Stimulated activated CD4-positive, alpha-beta T cell treated with anti-CD3 and anti-CD28 coated beads, Interleukin-2, amount 100 ng/mL, for 4 hours (primary cell): ENCODE results near the gene C11orf58.

ENCODE experiments used
- DNase-seq: peaks from one replicate; pipeline ENCODE4 v3.0.0-alpha.2; 2020; ENCODE audit warnings: low read depth

Gene C11orf58

DNA sequence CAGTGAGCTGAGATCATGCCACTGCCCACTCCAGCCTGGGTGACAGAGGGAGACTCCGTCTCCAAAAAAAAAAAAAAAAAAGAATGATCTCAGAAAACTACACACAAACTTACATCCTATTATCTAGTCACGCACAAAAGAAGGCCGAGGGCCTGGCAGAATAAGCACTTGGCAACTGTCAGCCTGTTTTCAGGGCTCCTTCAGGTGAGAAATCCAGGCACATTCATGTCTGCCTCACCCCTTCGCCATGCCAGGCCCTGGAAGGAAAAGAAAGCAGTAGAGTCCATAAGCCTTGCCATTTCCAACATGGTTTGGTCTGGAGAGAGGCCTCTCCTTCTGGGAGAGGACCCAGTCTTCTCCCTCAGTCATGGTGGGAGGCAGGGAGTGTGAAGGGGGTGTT lies 30.9 kb downstream of the C11orf58 start:
- no peak for DNase-seq

DNA sequence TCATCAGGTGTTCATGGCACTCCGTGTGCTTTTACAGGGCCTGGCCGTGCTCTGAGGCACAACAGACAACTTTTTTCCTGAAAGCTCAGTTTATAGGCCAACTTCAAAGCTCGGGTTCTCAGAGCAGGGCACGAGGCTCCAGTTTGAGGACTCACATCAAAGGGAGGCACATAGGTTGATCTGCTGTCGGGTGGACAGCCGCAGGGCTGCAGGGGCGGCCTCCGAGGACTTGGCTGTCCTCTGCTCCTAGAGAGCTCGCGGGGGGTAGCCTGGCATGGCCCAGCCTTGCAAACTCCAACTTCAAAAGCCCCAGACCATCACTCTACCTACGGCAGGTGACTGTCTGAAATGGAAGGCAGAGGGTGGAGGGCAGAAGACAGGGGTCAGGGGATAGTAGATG lies 31.6 kb downstream of the C11orf58 start:
- DNase-seq: no peak

DNA sequence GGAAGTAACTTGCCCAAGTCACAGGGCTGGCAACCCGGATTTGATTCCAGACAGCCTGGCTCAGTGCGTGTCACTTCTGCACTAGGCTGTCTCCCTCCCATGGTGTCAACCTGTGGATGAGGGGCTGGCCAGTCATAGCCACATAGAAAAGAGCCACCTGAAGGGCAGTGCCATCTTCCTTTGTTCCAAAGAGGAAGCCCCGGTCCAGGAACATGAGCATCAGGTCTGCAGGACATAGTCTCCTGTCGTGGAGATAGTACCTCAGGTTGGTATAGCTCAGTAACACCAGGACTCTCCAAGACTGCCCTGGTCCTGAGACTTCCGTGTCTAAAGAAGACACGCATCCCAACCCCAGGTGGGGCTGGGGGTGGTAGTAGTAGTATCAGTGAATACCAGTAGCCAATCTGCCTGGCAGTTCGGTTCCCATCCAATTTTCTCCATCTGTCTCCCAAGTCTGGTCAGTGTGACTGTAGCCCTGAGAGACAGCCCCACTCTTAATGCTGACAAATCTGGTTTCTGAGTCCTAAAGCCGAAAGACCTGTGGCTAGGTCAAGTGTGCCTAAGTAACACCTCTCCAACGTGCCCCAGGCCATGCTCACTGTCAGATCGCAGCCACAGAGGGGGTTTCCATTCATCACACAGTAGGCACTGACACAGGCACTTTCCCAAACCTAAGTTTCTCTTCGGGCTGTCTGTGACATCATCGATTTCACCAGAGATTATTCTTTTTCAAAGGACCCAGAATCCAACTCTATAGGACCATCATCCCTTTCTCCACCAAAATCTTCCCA lies 33.1 kb downstream of the C11orf58 start:
- no peak for DNase-seq

DNA sequence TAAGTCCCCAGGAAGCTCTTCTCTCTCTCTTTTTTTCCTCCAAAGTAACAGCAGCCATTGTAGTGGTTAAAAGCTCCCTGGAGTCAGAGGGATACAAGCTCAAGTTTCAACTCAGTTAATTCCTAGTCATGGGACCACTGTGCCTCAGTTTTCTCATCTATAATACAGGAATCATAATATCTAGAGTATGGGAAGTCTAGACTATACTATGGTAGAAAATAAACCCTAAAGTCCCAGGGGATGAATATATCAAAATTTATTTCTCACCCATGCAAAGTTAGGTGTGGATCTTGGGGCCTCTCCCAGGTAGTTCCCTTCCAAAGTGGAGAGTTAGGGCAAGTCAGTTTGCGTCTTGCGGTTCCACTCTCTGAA lies 33.7 kb downstream of the C11orf58 start:
- no peak for DNase-seq

DNA sequence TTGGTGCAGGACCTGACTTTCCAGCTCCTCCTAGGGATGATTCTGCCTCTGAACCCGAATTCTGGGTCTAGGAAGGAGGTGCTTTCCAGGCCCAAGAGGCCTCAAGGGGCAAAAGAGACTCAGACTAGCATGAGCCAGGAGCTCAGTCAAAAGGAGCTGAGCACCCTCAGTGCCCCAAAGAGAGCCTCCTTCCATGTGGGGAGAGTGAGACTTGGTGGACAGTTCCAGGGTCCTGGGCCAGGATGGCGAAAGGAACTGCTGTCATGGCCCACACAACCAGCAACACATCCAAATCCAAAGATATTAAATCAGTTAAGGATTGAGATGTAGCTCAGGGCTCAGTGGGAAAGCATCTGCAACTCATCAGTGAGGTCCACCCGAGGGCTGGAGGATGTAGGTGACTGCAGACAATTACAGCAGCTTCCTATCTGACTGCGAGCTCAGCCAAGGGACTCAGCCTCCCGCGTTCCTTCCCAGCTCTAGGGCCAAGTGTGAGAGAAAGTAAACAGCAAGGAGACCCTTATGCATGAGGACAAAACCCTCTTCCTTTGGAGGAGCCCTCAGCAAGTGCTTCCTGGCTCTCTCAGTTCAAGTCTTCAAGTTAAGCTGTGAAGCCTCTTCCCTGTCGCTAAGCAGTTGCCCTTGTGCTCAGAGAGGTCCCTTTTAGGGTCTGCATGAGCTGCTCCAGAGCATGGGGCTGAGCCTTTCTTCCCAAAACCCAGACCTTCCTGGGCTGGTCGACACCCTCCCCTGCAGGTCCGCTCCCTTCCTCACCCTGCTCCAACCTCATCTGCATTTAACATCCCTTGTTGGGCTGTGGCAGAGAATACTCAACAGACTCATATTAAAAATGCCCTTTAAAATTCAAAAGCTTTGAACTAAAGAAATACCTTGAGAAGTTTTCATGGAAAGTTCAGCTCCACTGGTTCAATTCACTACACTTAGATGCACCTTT lies 35.8 kb downstream of the C11orf58 start:
- no peak for DNase-seq

DNA sequence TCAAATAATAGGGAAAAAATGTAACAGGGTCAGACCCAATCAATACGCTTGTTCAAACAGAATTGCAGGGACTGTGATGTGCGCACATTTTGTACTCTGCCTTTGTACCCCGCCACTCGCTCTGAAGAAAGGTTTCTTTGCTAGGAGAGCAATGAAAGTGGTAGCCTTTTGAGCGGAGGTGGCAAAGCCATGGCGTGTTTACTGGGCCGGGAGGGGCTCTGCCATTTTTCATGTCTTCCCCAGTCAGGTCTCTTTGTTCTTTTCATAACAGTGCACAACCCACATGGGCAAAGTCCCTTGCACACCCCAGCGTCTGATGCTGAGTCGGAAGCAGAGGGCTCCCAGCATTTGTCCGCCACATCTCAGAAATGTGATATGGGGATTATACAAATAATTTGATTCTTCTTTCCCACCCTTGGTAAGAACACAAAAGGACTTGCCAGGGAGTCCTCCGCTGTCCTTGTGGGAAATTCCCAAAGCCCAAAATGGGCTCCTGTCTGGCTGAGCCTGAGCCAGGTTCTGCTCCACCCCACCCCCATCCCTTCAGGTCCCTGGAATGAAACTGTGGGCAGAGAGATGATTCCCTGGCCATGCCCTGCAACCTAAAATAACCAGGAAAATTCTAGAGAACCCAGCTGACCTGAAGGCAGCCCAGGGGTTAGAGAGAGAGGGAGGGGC lies 36.6 kb downstream of the C11orf58 start:
- no peak for DNase-seq

DNA sequence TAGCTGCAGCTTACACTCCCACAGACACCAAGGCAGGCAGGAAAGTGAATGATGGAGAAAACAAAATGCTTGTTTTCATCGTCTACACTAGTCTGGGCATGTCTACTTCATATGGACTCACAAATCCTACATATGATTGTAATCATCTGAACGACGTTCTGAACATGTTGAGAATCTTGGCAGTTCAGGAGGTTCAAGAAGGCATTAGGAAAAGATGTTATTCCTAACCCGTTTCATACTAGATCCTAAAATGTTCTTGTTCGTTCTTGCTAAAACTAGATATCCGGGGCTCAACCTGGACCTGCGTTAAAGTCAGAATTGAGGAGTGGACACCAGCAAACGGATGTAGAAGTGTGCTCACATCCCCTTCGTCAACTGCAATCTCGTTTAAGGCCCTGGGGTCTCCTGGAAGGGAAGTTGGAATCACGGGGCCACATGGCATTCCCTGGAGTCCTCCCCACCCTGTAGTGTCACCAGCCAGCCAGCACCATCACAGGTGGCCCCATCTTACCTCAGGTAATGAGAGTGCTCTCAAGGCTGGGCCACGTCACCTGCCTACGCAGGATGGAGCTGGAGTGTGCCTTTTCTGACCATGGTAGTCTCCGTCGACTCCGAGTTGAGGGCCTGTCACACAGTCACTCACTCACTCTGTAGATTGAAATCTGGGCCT lies 37.3 kb downstream of the C11orf58 start:
- no peak for DNase-seq

DNA sequence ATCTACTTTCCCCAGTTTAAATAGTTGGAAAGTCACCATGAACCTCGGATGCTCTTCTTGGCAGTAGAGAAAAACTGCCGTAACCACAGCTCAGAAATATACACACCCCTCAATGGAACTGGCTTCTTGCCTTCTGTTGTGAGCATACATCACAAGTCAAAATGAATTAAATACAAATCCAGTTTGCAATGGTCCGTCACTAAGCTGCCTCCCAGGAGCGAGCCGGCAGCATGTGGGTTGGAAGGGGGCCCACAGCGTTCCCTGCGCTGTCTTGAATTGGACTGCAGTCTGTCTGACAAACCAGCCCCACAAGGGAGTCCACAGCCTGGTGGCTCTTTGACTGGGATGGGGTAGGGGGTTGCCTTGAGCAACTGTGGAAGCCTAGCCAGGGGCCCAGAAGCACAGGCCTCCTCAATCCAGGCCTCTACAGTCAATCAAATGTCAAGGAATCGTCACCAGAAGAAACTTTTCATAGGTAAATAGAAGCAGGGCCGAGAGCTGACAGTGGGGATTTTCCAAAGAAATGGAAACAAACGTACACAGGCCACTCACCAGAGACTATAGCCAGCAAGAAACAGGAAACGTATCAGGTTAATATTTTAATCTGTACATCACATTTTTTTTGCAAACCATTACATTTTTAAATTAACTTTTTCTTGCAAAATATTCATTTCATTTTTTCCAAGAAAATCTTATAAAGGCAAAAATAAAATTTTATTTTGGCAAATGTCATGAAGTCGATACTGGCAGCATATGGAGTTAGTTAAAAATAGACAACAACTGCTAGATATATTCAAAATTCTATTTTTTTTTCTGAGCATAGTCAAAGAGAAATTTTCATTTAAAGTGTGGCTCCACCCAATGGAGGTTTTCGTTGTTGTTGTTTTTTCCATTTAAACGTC lies 38.5 kb downstream of the C11orf58 start:
- no peak for DNase-seq

DNA sequence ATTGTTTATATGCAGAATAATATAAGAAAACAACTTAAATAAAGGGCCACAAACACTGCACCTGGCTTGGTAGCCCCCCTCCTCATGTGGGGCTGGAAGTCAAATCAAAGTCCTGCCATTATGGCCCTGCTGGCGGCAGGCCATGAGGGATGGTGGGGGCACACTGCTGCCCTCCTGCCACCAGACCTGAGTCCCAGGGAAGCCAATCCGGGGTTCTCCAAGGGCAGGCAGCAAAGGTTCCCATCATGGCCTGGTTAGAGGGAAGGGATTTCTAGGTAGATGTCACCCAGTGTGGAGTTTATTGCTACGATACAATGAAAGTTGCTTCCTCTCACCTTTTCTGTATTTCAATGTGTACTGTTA lies 39.1 kb downstream of the C11orf58 start:
- DNase-seq: no peak

DNA sequence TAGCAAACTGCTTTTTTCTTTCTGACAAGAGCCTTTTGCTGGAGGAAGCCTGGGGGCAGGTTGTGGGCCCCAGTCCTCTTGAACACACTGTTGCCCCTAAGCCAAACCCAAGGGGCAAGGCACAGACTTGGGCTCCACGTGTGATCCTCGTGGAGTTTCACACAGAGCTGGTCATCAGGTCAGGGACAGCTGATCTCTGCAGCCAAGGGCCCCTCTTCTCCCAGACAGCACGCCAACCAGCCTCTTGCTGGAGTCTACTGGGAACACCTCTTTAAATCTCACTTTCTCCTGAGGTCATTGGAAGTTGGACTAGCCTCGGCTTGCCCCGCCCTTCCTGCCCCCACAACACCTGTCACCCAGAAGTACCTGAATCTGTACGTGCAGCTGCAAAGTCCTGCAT lies 39.8 kb downstream of the C11orf58 start:
- DNase-seq: no peak

DNA sequence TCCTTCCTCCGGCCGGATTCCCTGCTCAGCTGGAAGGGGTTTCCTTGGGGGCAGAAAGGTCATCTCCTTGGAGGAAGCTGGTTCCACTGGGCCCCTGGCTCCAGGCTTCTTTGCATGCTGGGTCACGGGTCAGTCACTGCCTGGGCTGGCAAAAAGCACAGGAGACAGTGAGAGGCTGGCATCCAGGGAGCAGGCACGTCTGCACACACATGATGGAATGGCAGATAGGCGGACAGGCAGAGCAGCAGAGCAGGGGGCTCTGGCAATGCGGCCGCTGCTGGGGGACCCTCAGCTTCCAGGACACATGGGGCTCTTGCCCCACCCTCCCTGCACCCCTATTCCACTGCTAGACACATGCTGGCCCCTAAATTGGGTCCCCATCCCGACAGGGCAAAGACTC lies 40.4 kb downstream of the C11orf58 start:
- no peak for DNase-seq

DNA sequence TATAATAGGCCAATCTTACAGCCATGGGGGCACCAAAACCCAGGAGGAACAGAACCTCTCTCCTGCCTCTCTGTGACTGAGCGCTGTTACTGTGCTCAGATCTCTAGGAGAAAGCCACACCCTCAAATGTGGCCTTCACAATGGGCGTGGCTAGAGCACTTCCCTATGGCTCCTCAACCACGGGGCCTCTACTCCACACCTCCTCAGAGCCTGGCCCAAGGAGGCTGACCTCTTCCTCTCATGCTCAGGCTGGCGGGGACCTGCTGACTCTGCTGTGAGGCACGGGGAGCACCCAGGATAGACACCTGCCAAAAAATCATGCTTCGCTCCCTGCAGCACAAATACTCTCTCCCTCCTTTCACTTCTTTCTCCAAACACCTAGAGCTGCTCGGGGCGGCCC lies 41.0 kb downstream of the C11orf58 start:
- DNase-seq: no peak

DNA sequence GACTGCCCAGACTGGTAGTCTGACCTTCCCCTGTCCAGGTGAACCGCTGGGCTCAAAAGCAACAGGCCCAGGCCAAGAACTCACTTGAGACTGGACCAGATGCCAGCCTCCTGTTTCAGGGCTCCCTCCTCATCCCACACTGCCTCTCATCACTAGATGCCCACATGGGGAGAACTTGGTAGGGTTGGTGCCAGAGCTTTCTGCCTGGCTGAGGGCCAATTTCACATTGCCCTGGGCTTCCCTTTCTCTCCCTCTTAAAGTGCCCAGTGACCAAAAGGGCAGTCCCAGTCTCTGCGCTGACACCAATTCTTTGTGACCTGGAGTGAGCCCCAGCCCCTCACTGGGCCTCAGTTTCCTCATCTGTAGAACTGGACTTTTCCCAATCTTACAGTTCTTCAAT lies 41.7 kb downstream of the C11orf58 start:
- DNase-seq: no peak

DNA sequence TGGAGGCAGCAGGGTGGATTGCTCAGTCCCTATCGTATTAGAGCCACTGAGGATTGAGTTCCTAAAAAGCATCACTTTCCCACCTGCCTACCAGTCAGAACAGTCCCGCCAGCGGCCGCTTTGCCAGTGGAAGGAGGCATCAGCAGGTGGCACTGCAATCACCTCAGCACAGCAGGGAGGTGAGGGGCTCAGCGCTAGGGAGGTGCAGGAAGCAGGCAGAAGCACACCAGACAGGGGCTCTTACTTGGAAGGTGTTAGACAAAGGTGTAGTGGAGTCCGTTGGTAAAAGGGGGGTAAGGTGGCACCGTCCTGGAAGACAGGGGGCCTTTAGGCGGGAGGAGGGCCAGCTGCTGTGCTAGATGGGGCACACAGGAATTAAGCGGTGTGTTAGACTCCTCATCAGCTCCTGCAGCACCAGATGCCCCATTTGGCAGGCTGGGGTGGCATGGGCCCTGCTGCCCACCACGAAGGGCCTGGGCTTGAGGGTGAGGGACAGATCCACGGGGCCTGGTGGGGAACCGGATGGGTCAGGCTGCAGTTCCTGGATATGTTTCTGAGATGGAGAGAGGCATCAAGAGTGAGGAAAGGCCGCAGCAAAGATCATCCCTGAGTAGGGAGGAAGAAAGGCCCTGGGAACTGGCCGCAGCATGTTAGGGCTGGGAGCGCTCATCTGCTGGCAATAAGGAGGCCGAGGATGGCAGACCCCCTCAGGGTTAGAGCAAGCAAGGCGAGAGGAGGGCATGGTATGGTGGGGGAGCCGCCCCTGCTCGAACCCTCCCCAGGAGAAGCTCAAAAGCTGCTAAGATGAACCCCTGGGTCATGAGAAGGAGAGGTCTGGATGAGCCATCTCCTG lies 42.5 kb downstream of the C11orf58 start:
- DNase-seq: no peak

DNA sequence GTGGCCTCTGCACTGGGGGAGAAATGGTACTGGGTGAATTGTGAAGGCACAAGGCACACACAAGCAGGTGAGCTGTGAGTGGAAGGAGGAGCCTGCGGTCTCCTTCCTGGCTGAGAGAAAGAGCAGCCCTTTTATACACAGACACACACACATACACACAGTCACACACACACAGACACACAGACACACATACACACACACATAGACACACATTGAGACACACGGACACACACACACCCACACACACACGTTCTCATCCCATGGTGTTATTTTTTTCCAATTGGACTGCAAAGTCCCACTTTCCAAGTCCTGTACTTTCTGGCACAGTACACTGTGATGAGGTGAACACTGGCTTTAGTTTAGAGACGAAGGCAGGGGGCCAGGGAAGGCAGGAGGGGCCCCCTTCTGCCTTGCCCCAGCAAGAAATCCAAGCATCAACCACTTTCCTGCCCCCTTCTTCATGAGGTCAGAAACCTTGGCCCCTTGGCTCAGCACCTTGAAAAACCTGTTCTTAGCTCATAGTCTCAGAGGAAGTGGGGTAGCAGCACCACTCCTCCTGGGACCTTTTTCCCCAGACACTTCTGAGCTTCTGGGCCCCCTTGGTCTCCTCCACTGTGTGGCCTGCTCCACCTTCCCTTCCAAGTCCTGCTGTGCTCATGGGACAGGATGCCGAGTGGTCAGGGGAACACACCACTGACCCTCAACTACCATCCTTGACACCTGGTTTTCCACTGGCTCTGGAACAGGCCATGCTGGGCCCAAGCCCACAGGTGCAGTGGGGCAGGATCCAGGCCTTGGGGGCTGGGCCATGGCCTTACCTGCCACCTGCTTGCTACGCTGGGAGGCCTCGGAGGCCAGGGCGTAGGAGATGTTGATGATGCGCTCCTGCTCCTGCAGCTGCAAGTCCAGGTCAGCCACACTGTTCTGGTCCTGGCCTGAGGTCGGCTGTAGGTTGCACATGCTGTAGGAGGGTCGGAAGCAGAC lies 43.8 kb downstream of the C11orf58 start:
- DNase-seq: no peak

DNA sequence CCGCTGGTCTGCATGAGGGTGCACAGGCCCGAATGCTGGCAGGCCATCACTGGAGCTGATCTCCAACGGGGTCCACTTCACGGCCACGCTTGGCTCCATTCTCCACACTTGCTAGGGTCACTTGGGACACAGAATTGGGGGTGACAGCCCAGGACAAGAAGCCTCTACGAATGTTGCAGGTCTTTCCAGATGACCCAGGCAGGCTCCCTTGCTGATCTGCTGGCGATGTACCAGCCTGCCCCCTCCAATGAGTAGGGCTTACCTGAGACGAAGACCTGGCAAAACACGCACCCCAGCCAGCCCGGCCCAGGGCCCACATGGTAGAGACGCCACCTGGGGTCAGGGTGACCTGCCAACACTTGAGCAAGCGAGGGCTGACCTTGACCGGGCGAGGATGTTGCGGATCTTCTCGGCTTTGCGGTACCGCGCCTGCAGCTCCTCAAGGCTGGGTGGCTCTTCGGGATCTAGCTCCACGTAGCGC lies 44.9 kb downstream of the C11orf58 start:
- DNase-seq: no peak

DNA sequence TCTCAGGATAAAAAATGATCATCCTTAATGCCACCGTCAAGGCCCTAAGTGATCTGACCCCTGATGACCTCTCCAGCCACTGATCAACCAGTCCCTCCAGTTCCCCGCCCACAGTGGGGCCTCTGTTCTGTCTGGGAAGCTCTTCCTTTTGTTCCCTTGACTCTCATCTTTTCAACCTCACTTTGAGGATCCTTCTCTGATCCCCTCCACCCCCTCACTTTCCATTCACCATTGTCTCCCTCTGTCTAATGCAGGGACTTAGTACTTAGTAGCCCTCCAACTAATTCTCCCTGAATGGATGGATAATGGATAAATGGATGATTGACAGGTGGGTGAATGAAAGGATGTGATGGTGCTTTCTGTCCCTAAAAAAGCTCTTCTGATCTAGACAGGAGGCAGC lies 45.6 kb downstream of the C11orf58 start:
- DNase-seq: no peak

DNA sequence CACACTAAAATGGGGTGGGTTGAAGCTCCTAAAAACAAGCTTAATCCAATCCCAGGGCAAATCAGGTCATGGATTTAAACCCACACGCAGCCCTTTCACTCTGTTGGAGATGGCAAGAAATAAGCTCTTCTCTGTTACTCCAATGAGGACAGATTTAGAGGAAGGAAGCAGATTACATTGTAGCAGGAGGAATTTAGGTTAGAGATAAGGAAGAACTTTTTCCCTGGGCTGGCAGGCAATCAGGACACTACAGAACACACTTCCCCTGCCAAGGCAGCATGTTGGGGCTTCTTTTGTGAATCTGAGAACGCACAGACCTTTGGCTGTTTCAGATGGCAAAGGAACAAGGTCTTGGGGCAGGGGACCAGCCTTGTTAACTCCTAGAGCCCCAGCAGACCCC lies 46.2 kb downstream of the C11orf58 start:
- no peak for DNase-seq
